Stimulated activated CD8-positive, alpha-beta memory T cell treated with anti-CD3 and anti-CD28 coated beads, Interleukin-15, amount 100 ng/mL, for 48 hours (primary cell): ENCODE results near the gene TMEM163.
A peak's percentile ranks its signal among the peaks of the same experiment; 100 is the strongest.

Experiments used
- DNase-seq, 2 donors: peaks; one replicate each; pipeline ENCODE4 v3.0.0-alpha.2; 2020; ENCODE audit warnings: low read depth in 2 of 2

TMEM163 gene

GRCh38 chr2:134693359-134694330 is 25.2 kb downstream of the TMEM163 start:
- no peak for DNase-seq

- no peak for DNase-seq
Measured at GRCh38 chr2:134692499-134692898, 26.3 kb downstream of the TMEM163 start.

- DNase-seq: no peak
Measured at GRCh38 chr2:134690629-134691215, 28.1 kb downstream of the TMEM163 start.

- no peak for DNase-seq
Measured at GRCh38 chr2:134689315-134689714, 29.5 kb downstream of the TMEM163 start.

GRCh38 chr2:134685967-134686366 is 32.8 kb downstream of the TMEM163 start:
- no peak for DNase-seq

GRCh38 chr2:134683561-134684112 is 35.2 kb downstream of the TMEM163 start:
- no peak for DNase-seq

- no peak for DNase-seq
Measured at GRCh38 chr2:134682726-134683125, 36.1 kb downstream of the TMEM163 start.

- DNase-seq: no peak
Measured at GRCh38 chr2:134681201-134681600, 37.6 kb downstream of the TMEM163 start.

GRCh38 chr2:134679745-134680144 is 39.1 kb downstream of the TMEM163 start:
- DNase-seq: no peak

GRCh38 chr2:134679294-134679693 is 39.5 kb downstream of the TMEM163 start:
- no peak for DNase-seq

GRCh38 chr2:134677856-134678756 is 40.7 kb downstream of the TMEM163 start:
- DNase-seq: no peak

- DNase-seq: no peak
Measured at GRCh38 chr2:134676960-134677359, 41.8 kb downstream of the TMEM163 start.

- no peak for DNase-seq
Measured at GRCh38 chr2:134675314-134675713, 43.5 kb downstream of the TMEM163 start.

GRCh38 chr2:134674687-134675086 is 44.1 kb downstream of the TMEM163 start:
- no peak for DNase-seq

- DNase-seq: no peak
Measured at GRCh38 chr2:134671513-134671912, 47.3 kb downstream of the TMEM163 start.

GRCh38 chr2:134670955-134671354 is 47.8 kb downstream of the TMEM163 start:
- no peak for DNase-seq

GRCh38 chr2:134669731-134670669 is 48.8 kb downstream of the TMEM163 start:
- DNase-seq: peak in 1 of 2 donors; percentile 38

GRCh38 chr2:134668821-134669220 is 50.0 kb downstream of the TMEM163 start:
- DNase-seq: peak; percentile 68 to 77

GRCh38 chr2:134667541-134667940 is 51.3 kb downstream of the TMEM163 start:
- no peak for DNase-seq

- DNase-seq: no peak
Measured at GRCh38 chr2:134667081-134667480, 51.7 kb downstream of the TMEM163 start.
